IPS DF 6.9 (cell line): ENCODE measurements around the gene CCNL1.
A peak's percentile ranks its signal among the peaks of the same experiment; 100 is the strongest.
"Not testable (repeated sequence)": the region's sequence is repeated elsewhere in the genome, so short reads cannot be mapped to it uniquely, and the experiment has no call there.

Experiments used
- DNase-seq: peaks from one replicate; pipeline ENCODE4 v3.0.0-alpha.2; 2013; ENCODE audit warnings: low read depth, low spot score
- H3K27ac ChIP-seq: one replicate; pipeline ENCODE4 v1.5.1; 2013; ENCODE audit warnings: low read length, control low read depth
- H3K27me3 ChIP-seq: 2 replicates; pipeline ENCODE4 v1.6.1; 2013; ENCODE audit warnings: mild to moderate bottlenecking, low read length; ENCODE audit not compliant: control insufficient read depth, insufficient read depth
- H3K36me3 ChIP-seq: 2 replicates; pipeline ENCODE4 v1.6.1; 2013; ENCODE audit warnings: low read length; ENCODE audit not compliant: control insufficient read depth, insufficient read depth
- H3K4me1 ChIP-seq: 2 replicates; pipeline ENCODE4 v1.6.1; 2013; ENCODE audit warnings: low read length; ENCODE audit not compliant: control insufficient read depth, insufficient read depth
- H3K4me3 ChIP-seq: 2 replicates; pipeline ENCODE4 v1.5.1; 2013; ENCODE audit warnings: mild to moderate bottlenecking, low read length
- H3K9me3 ChIP-seq: 2 replicates; pipeline ENCODE4 v1.6.1; 2013; ENCODE audit warnings: low read length, inconsistent platforms; ENCODE audit not compliant: control insufficient read depth, insufficient read depth
- WGBS: extraction: QIAGEN DNeasy Blood & Tissue Kit; methylation state at CpG from one replicate; pipeline ENCODE4 v1.1.7; 2013; ENCODE audit warnings: mixed read lengths, missing lambda C conversion rate; ENCODE audit not compliant: insufficient read length, insufficient coverage; 5-methylcytosine and 5-hydroxymethylcytosine counted together

Gene CCNL1

DNA sequence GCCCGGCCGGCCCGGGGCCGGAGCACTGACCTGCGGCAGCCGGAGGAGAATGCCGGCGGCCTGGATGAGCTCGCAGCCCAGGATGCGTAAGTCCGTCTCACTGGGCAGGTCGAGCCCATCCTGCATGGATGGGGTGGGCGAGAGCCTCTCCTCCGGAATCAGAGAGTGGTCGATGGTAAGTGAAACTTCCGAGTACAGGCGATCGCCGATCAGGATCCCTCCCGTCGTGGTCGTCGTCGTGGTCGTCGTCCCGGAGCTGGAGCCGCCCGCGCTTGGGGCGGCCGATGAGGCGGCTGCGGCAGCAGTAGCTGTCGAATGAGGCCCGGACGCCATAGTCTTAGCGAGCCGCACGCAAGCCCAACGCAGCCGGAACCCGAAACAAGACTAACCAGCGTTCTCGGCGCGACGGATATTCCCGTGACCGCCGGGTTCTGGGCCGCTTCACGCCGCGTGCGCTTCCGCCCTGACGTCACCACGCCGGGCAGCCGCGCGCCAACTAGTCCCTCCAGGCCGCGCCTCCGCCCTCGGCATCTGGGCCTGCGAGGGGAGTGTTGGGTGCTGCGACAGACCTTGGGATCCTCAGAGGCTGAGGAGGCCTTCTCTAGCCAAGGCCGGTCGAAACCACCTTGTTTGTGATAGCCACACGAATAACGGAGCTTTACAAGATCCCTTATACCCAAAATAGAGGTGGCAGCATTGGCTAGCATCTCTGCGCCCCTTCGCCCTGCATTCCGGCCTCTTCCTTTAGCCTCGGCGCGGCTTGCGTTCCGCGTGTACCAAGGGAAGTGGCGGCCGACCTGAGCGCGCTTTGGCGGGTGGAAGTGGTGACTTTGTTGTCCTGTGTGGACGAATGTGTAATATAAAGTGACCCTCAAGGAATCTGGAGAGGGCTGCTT, at the start of gene CCNL1:
Gene CCNL1 (minus strand): TSS at position 386 of the 896 bp plus-strand sequence. CDS start 53 bp downstream, at position 333.
- H3K9me3 ChIP-seq = no peaks in the 10 kb centered on the region
- H3K4me3 ChIP-seq = peak within 1 kb of the TSS; percentile 81
- no CpG with 5 or more reads among the region's 88 CpGs for WGBS
- H3K27ac ChIP-seq = no peak within 1 kb of the TSS
- no peaks in the 10 kb centered on the region for H3K27me3 ChIP-seq
- H3K4me1 ChIP-seq = no peaks in the 10 kb centered on the region
- peak; percentile 88 for DNase-seq
- H3K36me3 ChIP-seq = peaks cover 10% of the 10 kb centered on the region; the same call in 1 of the 2 replicates

- H3K9me3 ChIP-seq = no peaks in the 10 kb centered on the region
- no CpG with 5 or more reads among the region's 1 CpG for WGBS
- no peaks in the 10 kb centered on the region; the same call in 1 of the 2 replicates for H3K4me1 ChIP-seq
- no peaks in the 10 kb centered on the region for H3K36me3 ChIP-seq
- no peak overlapping the region for H3K27ac ChIP-seq
- no peak for DNase-seq
- H3K4me3 ChIP-seq = no peak overlapping the region
- no peaks in the 10 kb centered on the region for H3K27me3 ChIP-seq
Observed at GRCh38 chr3:157204880-157205279, 44.9 kb upstream of the CCNL1 start.

- WGBS = no CpG with 5 or more reads among the region's 1 CpG
- no peak overlapping the region for H3K4me3 ChIP-seq
- no peaks in the 10 kb centered on the region for H3K9me3 ChIP-seq
- H3K27ac ChIP-seq = no peak overlapping the region
- H3K27me3 ChIP-seq = no peaks in the 10 kb centered on the region
- DNase-seq = no peak
- H3K36me3 ChIP-seq = no peaks in the 10 kb centered on the region
- no peaks in the 10 kb centered on the region; the same call in 1 of the 2 replicates for H3K4me1 ChIP-seq
Observed at GRCh38 chr3:157204431-157204830, 44.5 kb upstream of the CCNL1 start.

DNA sequence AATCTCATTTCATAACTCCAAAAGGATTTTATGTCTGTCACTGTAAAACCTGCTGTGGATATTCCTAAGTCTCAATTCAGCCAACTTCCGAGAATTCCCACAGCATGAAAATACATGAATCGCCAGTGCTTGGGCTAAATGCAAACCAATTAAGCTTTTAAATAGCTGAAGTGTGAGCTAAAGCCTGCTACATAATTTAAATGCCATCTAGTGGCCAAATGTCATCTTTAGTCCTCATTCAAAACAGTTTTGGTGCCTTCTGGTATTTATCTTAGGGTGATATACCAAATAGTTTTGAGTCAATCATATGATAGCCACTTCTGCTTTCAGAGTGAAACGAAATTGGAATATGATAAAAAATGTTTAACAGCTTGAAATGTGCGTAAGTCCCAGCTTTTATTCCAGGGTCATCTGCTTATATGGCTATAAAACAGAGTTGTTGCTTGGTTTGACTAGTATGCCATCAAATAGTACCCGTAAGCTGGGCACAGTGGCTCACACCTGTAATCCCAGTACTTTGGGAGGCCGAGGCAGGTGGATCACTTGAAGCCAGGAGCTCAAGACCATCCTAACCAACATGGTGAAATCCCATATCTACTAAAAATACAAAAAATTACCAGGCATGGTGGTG, 41.8 kb upstream of the CCNL1 start:
- Histone ChIP-seq H3K27me3 (no peaks in the 10 kb centered on the region), H3K9me3 (no peaks in the 10 kb centered on the region), H3K27ac (no peak overlapping the region), H3K4me1 (no peaks in the 10 kb centered on the region), H3K36me3 (no peaks in the 10 kb centered on the region), H3K4me3 (no peak overlapping the region)
- WGBS = no CpG with 5 or more reads among the region's 6 CpGs
- DNase-seq = no peak

DNA sequence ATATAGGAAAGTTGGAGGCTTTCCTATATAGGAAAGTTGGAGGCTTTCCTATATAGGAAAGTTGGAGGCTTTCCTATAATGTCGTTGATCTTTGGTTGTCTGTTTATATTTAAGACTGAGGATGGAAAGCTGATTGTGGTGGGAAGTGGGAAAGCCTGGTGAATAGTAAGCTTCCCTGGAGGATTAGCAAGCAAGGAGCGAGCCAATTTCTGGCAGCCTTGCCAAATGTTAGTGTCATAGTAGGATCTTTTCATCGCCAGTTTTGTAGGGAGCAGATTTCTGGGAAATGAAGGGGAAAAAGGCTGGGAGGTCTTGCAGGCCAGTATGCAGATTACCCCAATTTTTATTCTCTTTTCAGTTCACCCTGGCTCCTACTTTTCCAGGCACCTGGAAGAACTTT, 39.9 kb upstream of the CCNL1 start:
- Histone ChIP-seq H3K27me3 (no peaks in the 10 kb centered on the region), H3K36me3 (no peaks in the 10 kb centered on the region), H3K4me1 (no peaks in the 10 kb centered on the region), H3K9me3 (no peaks in the 10 kb centered on the region), H3K4me3 (no peak overlapping the region), H3K27ac (no peak overlapping the region)
- DNase-seq = no peak
- no CpG with 5 or more reads among the region's 3 CpGs for WGBS

DNA sequence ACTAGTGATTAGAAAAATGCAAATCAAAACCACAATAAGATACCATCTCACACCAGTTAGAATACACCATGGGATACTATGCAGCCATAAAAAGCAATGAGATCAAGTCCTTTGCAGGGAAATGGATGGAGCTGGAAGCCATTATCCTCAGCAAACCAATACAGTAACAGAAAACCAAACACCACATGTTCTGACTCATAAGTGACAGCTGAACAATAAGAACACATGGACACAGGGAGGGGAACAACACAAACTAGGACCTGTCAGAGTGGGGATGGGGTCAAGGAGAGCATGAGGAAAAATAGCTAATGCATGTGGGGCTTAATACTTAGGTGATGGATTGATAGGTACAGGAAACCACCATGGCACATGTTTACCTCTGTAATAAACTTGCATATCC, 36.0 kb upstream of the CCNL1 start:
- Histone ChIP-seq H3K4me3 (no peak overlapping the region), H3K36me3 (no peaks in the 10 kb centered on the region), H3K4me1 (no peaks in the 10 kb centered on the region), H3K9me3 (no peaks in the 10 kb centered on the region), H3K27ac (no peak overlapping the region), H3K27me3 (no peaks in the 10 kb centered on the region)
- no peak for DNase-seq

DNA sequence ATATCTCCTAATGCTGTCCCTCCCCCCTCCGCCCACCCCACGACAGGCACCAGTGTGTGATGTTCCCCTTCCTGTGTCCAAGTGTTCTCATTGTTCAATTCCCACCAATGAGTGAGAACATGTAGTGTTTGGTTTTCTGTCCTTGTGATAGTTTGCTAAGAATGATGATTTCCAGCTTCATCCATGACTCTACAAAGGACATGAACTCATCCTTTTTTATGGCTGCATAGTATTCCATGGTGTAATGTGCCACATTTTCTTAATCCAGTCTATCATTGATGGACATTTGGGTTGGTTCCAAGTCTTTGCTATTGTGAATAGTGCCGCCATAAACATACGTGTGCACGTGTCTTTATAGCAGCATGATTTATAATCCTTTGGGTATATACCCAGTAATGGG, 31.2 kb upstream of the CCNL1 start:
- WGBS = no CpG with 5 or more reads among the region's 5 CpGs

DNA sequence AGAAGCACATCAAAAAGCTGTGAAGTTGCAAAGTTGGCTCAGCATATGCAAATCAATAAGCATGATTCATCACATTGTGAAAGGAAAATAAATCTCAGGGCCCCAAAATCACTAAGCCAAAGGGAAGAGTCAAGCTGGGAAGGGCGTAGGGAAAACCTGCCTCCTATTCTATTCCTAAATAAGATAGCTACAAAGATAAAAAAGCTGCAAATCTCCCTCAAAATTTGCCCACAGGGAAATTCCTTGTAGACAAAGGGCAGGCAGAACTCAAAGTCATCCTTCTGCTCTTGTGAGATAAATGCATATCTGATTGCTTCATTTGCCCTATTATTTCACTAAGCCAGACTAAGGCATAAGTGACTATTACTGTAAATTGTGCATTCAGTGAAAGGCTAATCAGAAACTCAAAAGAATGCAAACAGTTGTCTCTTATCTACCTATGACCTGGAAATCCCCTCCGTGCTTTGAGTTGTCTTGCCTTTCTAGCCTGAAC, 30.5 kb upstream of the CCNL1 start:
- DNase-seq = no peak
- no peak overlapping the region for H3K4me3 ChIP-seq
- H3K9me3 ChIP-seq = no peaks in the 10 kb centered on the region; the same call in 1 of the 2 replicates
- no peak overlapping the region for H3K27ac ChIP-seq
- WGBS = no CpG with 5 or more reads among the region's 2 CpGs
- H3K27me3 ChIP-seq = no peaks in the 10 kb centered on the region
- no peaks in the 10 kb centered on the region for H3K36me3 ChIP-seq
- H3K4me1 ChIP-seq = no peaks in the 10 kb centered on the region

More for the DNA sequence above, 31.2 kb upstream of the CCNL1 start:
- not testable (repeated sequence) for H3K9me3 ChIP-seq, H3K4me1 ChIP-seq, H3K36me3 ChIP-seq, H3K27me3 ChIP-seq, H3K4me3 ChIP-seq, DNase-seq, H3K27ac ChIP-seq

GRCh38 chr3:157188391-157188790, 28.4 kb upstream of the CCNL1 start:
- H3K9me3 ChIP-seq = peaks cover 1% of the 10 kb centered on the region
- no peaks in the 10 kb centered on the region for H3K27me3 ChIP-seq
- no peaks in the 10 kb centered on the region for H3K36me3 ChIP-seq
- DNase-seq = no peak
- H3K4me3 ChIP-seq = no peak overlapping the region
- H3K27ac ChIP-seq = no peak overlapping the region
- no peaks in the 10 kb centered on the region for H3K4me1 ChIP-seq

DNA sequence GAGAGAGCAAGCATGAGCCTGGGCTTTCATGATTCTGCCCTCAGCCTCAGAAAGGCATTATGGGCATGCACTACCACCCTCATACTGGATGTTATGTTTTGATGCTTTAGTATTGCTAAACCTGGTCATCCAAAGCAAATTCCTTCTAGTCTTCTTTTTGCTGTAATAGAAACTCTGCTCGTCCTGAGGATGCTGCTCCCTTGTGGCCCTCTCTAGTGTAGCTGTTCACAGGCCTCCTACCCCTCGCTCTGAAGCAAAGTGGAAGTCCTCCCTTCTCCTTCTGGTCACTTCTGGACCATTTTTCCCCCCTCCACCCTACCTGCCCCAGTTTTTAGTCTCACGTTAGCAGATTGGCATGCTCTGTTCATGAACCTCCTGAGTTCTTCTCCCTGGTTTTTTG, 22.9 kb upstream of the CCNL1 start:
- no CpG with 5 or more reads among the region's 3 CpGs for WGBS

More for the DNA sequence above, 22.9 kb upstream of the CCNL1 start:
- peaks cover 3% of the 10 kb centered on the region for H3K9me3 ChIP-seq
- H3K27ac ChIP-seq = no peak overlapping the region
- no peaks in the 10 kb centered on the region for H3K4me1 ChIP-seq
- DNase-seq = no peak
- H3K27me3 ChIP-seq = no peaks in the 10 kb centered on the region
- no peak overlapping the region for H3K4me3 ChIP-seq
- H3K36me3 ChIP-seq = no peaks in the 10 kb centered on the region
